ENCODE data around the gene RNF7. TPM values are rescaled to one million over a fixed set of nuclear protein-coding genes. Genes with fewer than 3 reads are reported as not detected.

RNF7 gene
- polyA plus RNA-seq, 1 experiment, result 74.4 TPM

DNA sequence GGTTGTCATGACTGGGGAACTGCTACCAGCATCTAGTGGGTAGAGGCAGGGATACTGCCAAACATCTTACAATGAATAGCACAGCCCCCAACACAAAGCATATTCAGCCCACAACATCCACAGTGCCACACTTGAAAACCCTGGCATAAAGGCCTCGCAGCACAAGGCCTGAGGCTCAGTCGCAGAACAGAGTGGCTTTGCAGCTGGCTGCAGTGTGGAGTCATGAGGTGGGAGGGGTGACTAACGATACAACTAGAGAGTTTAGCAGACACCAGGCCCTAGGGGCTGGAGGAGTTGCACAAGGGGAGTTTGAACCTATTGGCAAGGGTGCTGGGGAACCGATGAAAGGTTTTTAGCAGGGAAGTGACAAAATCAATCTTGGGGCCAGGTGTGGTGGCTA is 57.2 kb downstream of the RNF7 start:
- CTCF ChIA-PET, result no interaction called here

DNA sequence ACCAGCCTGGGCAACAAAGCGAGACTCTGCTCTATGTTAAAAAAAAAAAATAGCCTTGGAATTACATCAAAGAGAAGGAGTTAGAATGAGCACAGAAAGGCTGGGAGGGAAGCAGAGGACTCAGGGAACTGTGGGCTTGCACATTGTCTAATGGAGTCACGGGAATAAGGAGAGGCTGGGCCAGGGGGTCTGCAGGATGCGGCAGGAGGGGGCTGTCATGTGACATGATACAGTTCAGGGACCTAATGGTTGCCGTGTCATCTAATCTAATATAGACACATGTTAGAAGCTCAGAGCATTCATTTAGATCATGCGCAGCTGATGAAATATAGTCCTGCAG is 57.6 kb downstream of the RNF7 start:
- Histone ChIP-seq H3K4me3 (ENCODE audit: low read depth, low read length) (no peak overlapping the region), H3K36me3 (ENCODE audit: control insufficient read depth, insufficient read depth, low read length) (no peaks in the 10 kb centered on the region), H3K27me3 (ENCODE audit: control insufficient read depth, insufficient read depth, low read length) (no peaks in the 10 kb centered on the region)
- ChIA-PET CTCF (no interaction called here), POLR2A (no interaction called here)
- TF ChIP-seq, protein P1, sequence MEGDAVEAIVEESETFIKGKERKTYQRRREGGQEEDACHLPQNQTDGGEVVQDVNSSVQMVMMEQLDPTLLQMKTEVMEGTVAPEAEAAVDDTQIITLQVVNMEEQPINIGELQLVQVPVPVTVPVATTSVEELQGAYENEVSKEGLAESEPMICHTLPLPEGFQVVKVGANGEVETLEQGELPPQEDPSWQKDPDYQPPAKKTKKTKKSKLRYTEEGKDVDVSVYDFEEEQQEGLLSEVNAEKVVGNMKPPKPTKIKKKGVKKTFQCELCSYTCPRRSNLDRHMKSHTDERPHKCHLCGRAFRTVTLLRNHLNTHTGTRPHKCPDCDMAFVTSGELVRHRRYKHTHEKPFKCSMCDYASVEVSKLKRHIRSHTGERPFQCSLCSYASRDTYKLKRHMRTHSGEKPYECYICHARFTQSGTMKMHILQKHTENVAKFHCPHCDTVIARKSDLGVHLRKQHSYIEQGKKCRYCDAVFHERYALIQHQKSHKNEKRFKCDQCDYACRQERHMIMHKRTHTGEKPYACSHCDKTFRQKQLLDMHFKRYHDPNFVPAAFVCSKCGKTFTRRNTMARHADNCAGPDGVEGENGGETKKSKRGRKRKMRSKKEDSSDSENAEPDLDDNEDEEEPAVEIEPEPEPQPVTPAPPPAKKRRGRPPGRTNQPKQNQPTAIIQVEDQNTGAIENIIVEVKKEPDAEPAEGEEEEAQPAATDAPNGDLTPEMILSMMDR (IDR thresholded peaks at IDR 0.05; ENCODE audit: insufficient read depth, low read depth, low read length), result no peak
- DNase-seq (ENCODE audit: low read depth), result no peak

More for the DNA sequence above, 57.2 kb downstream of the RNF7 start:
- POLR2A ChIA-PET, result no interaction called here
- Histone ChIP-seq H3K36me3 (ENCODE audit: control insufficient read depth, insufficient read depth, low read length) (no peaks in the 10 kb centered on the region), H3K4me3 (ENCODE audit: low read depth, low read length) (no peak overlapping the region), H3K27me3 (ENCODE audit: control insufficient read depth, insufficient read depth, low read length) (no peaks in the 10 kb centered on the region)
- DNase-seq (ENCODE audit: low read depth), result no peak
- TF ChIP-seq, protein P1 (IDR thresholded peaks at IDR 0.05; ENCODE audit: insufficient read depth, low read depth, low read length), result no peak

DNA sequence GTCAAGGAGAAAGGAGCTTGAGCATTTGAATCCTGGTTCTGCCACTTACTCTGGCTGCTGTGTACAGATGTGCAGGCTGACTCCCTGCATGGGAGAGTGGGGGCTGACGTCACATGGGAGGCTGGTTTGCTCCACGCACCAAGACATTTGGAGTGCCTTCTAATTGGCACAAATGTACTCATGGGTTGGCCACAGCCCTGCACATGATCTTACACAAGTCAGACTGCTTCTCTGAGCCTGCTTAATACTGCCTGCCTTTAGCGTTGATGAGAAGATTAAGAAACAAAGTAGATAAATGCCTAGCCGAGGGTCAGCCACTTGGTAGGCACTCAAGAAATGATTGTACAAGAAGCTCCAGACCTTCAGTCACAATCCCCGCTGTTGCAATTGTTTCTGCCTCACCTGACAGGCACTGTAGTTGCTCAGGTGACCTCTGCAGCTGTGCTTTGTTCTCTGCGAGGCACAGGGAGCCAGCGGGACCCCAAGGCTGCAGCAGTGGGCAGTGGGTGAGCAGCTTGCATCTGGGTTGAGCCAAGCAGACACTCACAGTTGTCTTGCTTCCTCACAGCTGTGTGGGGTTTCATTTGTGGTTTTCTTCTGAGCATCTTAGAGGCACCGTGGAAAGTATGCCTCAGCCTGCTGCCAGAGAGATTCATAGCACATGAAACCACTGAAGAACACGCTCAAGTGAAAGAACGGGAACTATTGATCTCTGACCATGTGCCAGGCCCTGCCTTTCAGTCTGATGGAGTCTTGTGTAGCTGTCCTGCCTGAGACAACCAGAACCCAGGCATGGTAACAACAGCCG is 58.2 kb downstream of the RNF7 start:
- DNase-seq (ENCODE audit: low read depth), result no peak
- Histone ChIP-seq H3K36me3 (ENCODE audit: control insufficient read depth, insufficient read depth, low read length) (no peaks in the 10 kb centered on the region), H3K4me3 (ENCODE audit: low read depth, low read length) (no peak overlapping the region), H3K27me3 (ENCODE audit: control insufficient read depth, insufficient read depth, low read length) (no peaks in the 10 kb centered on the region)
- TF ChIP-seq, protein P1 (IDR thresholded peaks at IDR 0.05; ENCODE audit: insufficient read depth, low read depth, low read length), result no peak
- POLR2A ChIA-PET, result no interaction called here
- CTCF ChIA-PET, result no interaction called here

Small RNA genes within 50 kb of the gene (small RNA-seq; reads per million reads assigned to genes)
- gene AC112771.1 (ENCODE audit: insufficient read length, low read depth, low replicate concordance), result not detected

Other genes starting within 250 kb of the RNF7 start
- not detected in 2 replicates for gene GRK7, start 25.1 kb downstream of the RNF7 start, polyA plus RNA-seq (2011; rRNA removed)
- gene ATP1B3, start 138.3 kb downstream of the RNF7 start, polyA plus RNA-seq (2011; rRNA removed), result 59.7 and 143 TPM in 2 replicates

Data from BJ (cell line).